Retina (tissue), 1 donor: ENCODE results near the gene HCFC2.

Source experiments
- DNase-seq: peaks from one replicate; pipeline ENCODE4 v3.0.0-alpha.2; 2016

The HCFC2 gene

GRCh38 chr12:104126548-104126947 lies 62.2 kb downstream of the HCFC2 start:
- DNase-seq, result no peak

- no peak for DNase-seq
Measured at GRCh38 chr12:104130760-104131159, 66.4 kb downstream of the HCFC2 start.

GRCh38 chr12:104131609-104132008 lies 67.3 kb downstream of the HCFC2 start:
- no peak for DNase-seq

GRCh38 chr12:104132351-104132956 lies 68.1 kb downstream of the HCFC2 start:
- no peak for DNase-seq

GRCh38 chr12:104133321-104133720 lies 69.0 kb downstream of the HCFC2 start:
- no peak for DNase-seq

GRCh38 chr12:104133866-104134265 lies 69.5 kb downstream of the HCFC2 start:
- DNase-seq, result no peak

GRCh38 chr12:104134882-104135281 lies 70.6 kb downstream of the HCFC2 start:
- no peak for DNase-seq

- DNase-seq, result no peak
Measured at GRCh38 chr12:104136577-104136976, 72.2 kb downstream of the HCFC2 start.

- peak; percentile 78 for DNase-seq
Measured at GRCh38 chr12:104137001-104137901, 72.9 kb downstream of the HCFC2 start.

- peak; percentile 94 for DNase-seq
Measured at GRCh38 chr12:104137902-104138796, 73.8 kb downstream of the HCFC2 start, which contains the start of gene NFYB. NFYB (minus strand) TSS chr12:104138210; CDS start chr12:104135453, 2,757 bp downstream.

- DNase-seq, result no peak
Measured at GRCh38 chr12:104138797-104139152, 74.4 kb downstream of the HCFC2 start.

- no peak for DNase-seq
Measured at GRCh38 chr12:104142543-104142942, 78.2 kb downstream of the HCFC2 start.

GRCh38 chr12:104143002-104143401 lies 78.7 kb downstream of the HCFC2 start:
- DNase-seq, result no peak

GRCh38 chr12:104143918-104144317 lies 79.6 kb downstream of the HCFC2 start:
- DNase-seq, result no peak

- DNase-seq, result no peak
Measured at GRCh38 chr12:104147346-104147745, 83.0 kb downstream of the HCFC2 start.

- no peak for DNase-seq
Measured at GRCh38 chr12:104150416-104150815, 86.1 kb downstream of the HCFC2 start.

- DNase-seq, result no peak
Measured at GRCh38 chr12:104152685-104153241, 88.4 kb downstream of the HCFC2 start.

GRCh38 chr12:104154286-104154685 lies 90.0 kb downstream of the HCFC2 start:
- DNase-seq, result no peak

- no peak for DNase-seq
Measured at GRCh38 chr12:104154806-104155205, 90.5 kb downstream of the HCFC2 start.
